Measurements from ENCODE around the gene FAH. TPM values are rescaled to one million over a fixed set of nuclear protein-coding genes. Genes with fewer than 3 reads are reported as not detected.
"Not testable (repeated sequence)": the region's sequence is repeated elsewhere in the genome, so short reads cannot be mapped to it uniquely, and the experiment has no call there.

FAH gene
- total and polyA plus RNA-seq, 2 donors = 8.1 to 21.9 TPM

DNA sequence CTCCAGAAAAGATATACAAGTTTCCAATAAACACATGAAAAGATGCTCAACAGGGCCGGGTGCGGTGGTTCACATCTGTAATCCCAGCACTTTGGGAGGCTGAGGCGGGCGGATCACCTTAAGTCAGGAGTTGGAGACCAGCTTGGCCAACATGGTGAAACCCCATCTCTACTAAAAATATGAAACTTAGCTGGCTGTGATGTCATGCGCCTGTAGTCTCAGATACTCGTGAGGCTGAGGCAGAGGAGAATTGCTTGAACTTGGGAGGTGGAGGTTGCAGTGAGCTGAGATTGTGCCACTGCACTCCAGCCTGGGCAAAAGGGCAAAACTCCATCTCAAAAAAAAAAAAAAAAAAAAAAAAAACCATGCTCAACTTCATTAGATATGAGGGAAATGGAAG is 25.5 kb upstream of the FAH start:
- not testable (repeated sequence) for DNase-seq (ENCODE audit: extremely low spot score); H3K27ac ChIP-seq (ENCODE audit: low read depth); H3K4me3 ChIP-seq (ENCODE audit: low read depth, low read length); H3K36me3 ChIP-seq (ENCODE audit: insufficient read depth); H3K4me1 ChIP-seq (ENCODE audit: insufficient read depth)
- 95% methylated on average over 6 of the region's 6 CpGs for WGBS

DNA sequence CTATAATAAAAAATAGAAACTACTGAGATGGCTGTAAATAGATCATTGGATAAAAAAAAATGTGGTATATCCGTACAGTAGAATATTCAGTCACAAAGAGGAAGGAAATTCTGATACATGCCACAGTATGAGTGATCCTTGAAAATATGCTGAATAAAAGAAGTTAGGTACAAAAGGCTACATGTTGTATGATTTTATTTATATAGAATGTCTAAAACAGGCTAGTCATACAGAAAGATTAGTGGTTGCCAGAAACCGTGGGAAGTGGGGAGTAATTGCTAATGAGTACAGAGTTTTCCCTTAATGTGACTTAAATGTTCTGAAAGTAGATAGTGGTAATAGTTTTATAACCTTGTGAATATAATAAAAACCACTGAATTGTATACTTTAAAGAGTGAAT is 24.9 kb upstream of the FAH start:
- DNase-seq (ENCODE audit: extremely low spot score) = no peak
- WGBS = 74% methylated on average over 2 of the region's 2 CpGs
- H3K27ac ChIP-seq (ENCODE audit: low read depth) = no peak overlapping the region
- no peaks in the 10 kb centered on the region for H3K4me1 ChIP-seq (ENCODE audit: insufficient read depth)
- peaks cover 4% of the 10 kb centered on the region for H3K36me3 ChIP-seq (ENCODE audit: insufficient read depth)
- H3K4me3 ChIP-seq (ENCODE audit: low read depth, low read length) = no peak overlapping the region

DNA sequence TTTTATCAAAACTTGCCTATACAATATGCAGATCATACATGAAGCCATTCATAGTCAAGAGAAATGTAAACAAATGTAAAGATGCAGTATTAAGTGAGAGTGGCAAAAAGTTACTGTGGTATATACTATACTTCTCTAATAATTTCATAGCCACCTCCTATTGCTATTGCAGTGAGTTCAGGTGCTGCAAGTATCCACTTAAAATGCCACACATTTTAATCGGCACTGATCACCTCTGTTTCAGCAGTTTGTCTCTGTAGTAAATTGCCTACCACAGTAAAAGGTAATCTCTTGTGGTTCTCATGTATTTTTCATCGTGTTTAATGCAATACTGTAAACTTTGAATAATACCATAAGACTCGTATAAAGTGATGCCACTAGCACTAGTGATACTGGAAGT is 20.4 kb upstream of the FAH start:
- no peak overlapping the region for H3K4me3 ChIP-seq (ENCODE audit: low read depth, low read length)
- WGBS = 91% methylated on average over 3 of the region's 3 CpGs
- no peaks in the 10 kb centered on the region for H3K4me1 ChIP-seq (ENCODE audit: insufficient read depth)
- H3K36me3 ChIP-seq (ENCODE audit: insufficient read depth) = peaks cover 4% of the 10 kb centered on the region
- H3K27ac ChIP-seq (ENCODE audit: low read depth) = no peak overlapping the region
- DNase-seq (ENCODE audit: extremely low spot score) = no peak

DNA sequence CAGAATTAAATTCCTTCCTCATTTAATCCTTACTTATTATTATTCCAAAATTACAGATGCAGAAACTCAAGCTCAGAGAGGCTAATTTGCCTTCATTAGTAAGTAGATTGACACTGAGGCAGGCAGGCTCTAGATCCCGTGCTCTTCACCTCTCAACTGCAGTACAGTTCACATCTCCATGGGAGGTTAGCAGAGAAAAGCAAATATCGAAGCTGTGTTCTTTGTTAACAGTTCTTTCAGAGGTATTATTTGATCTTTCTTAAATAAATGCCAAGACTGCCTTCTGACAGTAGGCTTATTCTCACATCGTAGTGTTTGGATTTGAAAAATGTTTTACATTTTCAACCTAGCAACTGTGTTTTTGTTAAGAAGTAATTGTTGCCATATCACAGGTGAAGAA is 15.9 kb upstream of the FAH start:
- H3K4me1 ChIP-seq (ENCODE audit: insufficient read depth) = no peaks in the 10 kb centered on the region
- WGBS = 85% methylated on average over 3 of the region's 3 CpGs

DNA sequence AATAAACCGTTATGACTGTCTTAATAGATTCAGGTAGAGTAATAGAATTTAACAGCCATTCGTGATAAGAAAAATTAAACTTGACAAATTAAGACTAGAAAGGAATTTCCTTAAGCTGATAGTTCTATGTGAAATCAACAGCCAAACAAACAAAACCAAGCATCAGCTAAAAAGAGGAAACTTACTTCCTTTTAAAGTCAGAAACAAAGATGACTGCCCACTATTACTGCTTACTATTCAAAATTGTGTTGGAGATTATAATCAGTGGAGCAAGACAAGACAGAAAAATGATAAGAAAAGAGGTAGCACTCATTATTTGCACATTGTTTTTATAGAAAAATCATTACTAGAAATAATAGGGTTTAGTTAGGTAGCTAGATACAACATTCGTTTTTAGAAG is 13.8 kb upstream of the FAH start:
- Histone ChIP-seq H3K27ac (ENCODE audit: low read depth) (no peak overlapping the region), H3K4me1 (ENCODE audit: insufficient read depth) (no peaks in the 10 kb centered on the region), H3K4me3 (ENCODE audit: low read depth, low read length) (no peak overlapping the region), H3K36me3 (ENCODE audit: insufficient read depth) (no peaks in the 10 kb centered on the region)
- 89% methylated on average over 3 of the region's 3 CpGs for WGBS
- no peak for DNase-seq (ENCODE audit: extremely low spot score)

More for the DNA sequence above, 15.9 kb upstream of the FAH start:
- no peak overlapping the region for H3K27ac ChIP-seq (ENCODE audit: low read depth)
- DNase-seq (ENCODE audit: extremely low spot score) = no peak
- no peak overlapping the region for H3K4me3 ChIP-seq (ENCODE audit: low read depth, low read length)
- H3K36me3 ChIP-seq (ENCODE audit: insufficient read depth) = peaks cover under 1% of the 10 kb centered on the region

DNA sequence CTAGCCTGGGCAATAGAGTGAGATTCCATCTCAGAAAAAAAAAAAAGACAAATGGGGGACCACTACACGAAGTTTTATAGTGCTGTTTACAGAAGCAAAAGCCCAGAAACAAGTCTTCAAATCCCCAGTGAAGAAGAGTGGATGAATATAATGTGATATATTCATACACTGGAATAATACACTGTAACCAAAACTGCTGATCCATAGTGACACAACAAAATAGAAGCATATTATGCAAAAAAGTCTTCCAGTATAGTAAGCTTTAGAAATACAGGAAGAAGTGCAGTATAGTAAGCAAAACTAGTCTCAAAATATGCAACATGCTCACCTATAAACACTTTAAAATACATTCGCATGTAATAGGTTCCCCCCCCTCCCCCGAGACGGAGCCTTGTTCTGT is 11.9 kb upstream of the FAH start:
- no peaks in the 10 kb centered on the region for H3K36me3 ChIP-seq (ENCODE audit: insufficient read depth)
- no peak for DNase-seq (ENCODE audit: extremely low spot score)
- H3K4me1 ChIP-seq (ENCODE audit: insufficient read depth) = no peaks in the 10 kb centered on the region
- H3K27ac ChIP-seq (ENCODE audit: low read depth) = no peak overlapping the region
- H3K4me3 ChIP-seq (ENCODE audit: low read depth, low read length) = no peak overlapping the region
- WGBS = 82% methylated on average over 4 of the region's 4 CpGs

DNA sequence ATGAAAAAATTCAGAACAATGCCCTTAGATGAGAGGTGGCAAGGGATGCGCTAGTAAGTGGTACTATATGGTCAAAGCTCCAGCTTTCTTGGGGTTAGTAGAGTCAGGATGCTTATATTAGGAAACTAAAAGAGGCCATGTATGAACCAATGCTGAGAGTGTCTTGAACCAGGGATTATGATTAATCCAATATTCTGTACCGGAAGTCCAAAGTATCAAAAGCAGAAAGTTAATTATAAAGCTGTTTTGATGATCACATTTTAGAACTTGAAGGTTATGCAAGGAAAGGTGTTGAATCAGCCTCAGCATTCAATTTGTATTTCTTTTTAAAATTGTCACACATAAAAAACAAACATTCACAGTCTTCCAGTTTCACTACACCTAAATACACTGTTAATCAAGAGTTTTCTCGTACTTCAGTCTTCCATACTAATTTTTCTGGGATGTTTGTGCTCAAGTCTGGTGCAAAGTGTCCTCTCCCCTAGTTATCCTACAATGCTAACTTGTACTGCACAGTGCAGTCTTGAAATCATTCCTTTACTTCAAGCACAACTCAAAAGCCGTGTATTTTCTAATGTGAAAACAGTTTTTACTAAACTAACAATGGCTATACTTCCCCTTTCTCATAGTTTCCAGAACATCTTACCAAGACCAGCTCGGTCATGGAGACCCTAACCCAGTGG is 10.7 kb upstream of the FAH start:
- DNase-seq (ENCODE audit: extremely low spot score) = no peak
- no peak overlapping the region for H3K27ac ChIP-seq (ENCODE audit: low read depth)
- no peak overlapping the region for H3K4me3 ChIP-seq (ENCODE audit: low read depth, low read length)
- no peaks in the 10 kb centered on the region for H3K36me3 ChIP-seq (ENCODE audit: insufficient read depth)
- H3K4me1 ChIP-seq (ENCODE audit: insufficient read depth) = no peaks in the 10 kb centered on the region
- WGBS = 88% methylated on average over 5 of the region's 5 CpGs

DNA sequence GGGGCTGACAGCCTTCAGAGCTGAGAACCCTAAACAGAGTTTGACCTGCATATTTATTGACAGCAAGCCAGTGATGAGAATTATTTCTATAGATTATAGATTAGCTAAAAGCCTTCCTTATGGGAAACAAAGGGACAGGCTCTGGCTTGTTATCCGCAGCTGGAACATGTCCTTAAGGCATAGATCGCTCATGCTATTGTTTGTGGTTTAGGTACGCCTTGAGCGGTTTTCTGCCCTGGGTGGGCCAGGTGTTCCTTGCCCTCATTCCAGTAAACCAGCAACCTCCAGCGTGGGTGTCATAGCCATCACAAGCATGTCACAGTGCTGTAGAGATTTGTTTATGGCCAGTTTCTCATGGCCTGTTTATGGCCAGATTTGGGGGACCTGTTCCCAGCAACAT is 10.2 kb upstream of the FAH start:
- no peak for DNase-seq (ENCODE audit: extremely low spot score)
- no peak overlapping the region for H3K27ac ChIP-seq (ENCODE audit: low read depth)
- H3K4me3 ChIP-seq (ENCODE audit: low read depth, low read length) = no peak overlapping the region
- no peaks in the 10 kb centered on the region for H3K36me3 ChIP-seq (ENCODE audit: insufficient read depth)
- 81% methylated on average over 5 of the region's 5 CpGs for WGBS
- no peaks in the 10 kb centered on the region for H3K4me1 ChIP-seq (ENCODE audit: insufficient read depth)

DNA sequence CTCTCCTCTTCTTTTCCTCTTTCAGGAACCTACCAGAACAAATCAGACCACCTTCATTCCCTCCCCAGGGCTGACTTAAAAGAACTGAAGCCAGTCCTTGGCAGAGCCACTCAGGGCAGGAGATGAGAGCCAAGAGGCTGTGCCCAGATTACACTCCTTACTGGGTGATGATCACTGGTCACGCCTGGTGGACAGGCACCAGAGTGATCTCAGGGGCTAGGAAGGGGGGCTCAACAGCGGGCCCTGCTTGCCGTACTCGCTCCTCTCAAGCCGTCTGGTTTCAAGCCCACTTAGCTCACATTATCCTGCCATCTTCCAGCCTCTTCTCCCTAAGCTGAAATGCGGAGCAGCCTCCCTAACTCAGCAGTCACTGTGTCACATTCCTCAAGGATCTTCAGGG is 1.7 kb upstream of the FAH start:
- 58% methylated on average over 6 of the region's 6 CpGs for WGBS
- no peaks in the 10 kb centered on the region for H3K36me3 ChIP-seq (ENCODE audit: insufficient read depth)
- no peaks in the 10 kb centered on the region for H3K4me1 ChIP-seq (ENCODE audit: insufficient read depth)
- H3K27ac ChIP-seq (ENCODE audit: low read depth) = no peak overlapping the region
- DNase-seq (ENCODE audit: extremely low spot score) = no peak
- no peak overlapping the region for H3K4me3 ChIP-seq (ENCODE audit: low read depth, low read length)

DNA sequence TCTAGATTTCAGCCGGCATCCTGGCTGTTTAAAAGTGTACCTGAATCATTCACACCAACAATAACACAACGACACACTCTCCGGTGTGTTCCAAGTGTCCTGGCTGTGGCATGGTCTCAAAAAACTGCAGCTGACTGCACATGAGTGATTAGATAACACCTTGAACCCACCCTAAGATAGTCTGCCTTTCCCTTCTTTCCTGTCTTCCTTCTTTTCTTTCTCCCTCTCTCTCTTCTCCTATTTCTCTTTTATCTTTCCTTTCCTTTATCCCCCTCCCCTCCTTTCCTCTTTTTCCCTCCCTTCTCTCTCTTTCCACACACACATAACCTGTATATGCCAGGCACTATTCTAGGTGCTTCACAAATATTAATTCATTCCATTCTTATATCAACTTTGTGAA is 1.2 kb upstream of the FAH start:
- 63% methylated on average over 3 of the region's 3 CpGs for WGBS
- H3K27ac ChIP-seq (ENCODE audit: low read depth) = no peak overlapping the region
- H3K4me1 ChIP-seq (ENCODE audit: insufficient read depth) = no peaks in the 10 kb centered on the region
- H3K4me3 ChIP-seq (ENCODE audit: low read depth, low read length) = no peak overlapping the region
- H3K36me3 ChIP-seq (ENCODE audit: insufficient read depth) = no peaks in the 10 kb centered on the region
- DNase-seq (ENCODE audit: extremely low spot score) = no peak

DNA sequence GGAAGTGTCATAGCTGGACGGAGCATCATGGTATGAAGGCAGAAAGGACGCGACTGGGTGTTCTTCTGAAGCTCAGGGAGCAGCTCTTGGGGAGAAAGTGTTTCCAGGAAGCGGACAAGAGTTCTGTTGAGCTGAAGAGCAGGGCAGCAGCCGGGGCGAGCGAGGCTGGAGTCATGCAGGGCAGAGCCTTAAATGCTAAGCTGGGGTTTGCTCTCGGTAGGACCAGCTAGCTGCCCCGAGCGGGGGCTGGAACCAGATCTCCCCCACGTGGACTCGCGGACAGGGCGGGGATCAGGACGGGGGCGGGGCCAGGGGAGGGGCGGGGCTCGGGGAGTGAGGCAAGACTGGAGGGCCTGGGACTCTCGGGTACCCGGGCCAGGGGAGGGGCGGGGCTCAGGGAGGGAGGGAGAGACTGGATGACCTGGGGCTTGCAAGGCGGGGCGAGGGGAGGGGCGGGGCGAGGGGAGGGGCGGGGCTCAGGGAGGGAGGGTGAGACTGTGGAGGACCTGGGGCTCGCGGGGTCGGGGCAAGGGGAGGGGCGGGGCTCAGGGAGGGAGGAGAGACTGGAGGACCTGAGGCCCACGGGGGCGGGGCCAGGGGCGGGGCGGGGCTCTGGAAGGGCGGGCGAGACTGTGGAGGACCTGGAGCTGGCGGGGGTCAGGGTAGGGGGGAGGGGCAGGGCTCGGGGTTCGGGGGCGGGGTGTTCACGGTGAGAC is 461 bp upstream of the FAH start:
- DNase-seq (ENCODE audit: extremely low spot score) = peak; percentile 62
- no peaks in the 10 kb centered on the region for H3K4me1 ChIP-seq (ENCODE audit: insufficient read depth)
- whole genome bisulfite sequencing = 3% methylated on average over 39 of the region's 41 CpGs
- peak overlapping the region; percentile 40 for H3K27ac ChIP-seq (ENCODE audit: low read depth)
- no peaks in the 10 kb centered on the region for H3K36me3 ChIP-seq (ENCODE audit: insufficient read depth)
- H3K4me3 ChIP-seq (ENCODE audit: low read depth, low read length) = peak overlapping the region; percentile 46

DNA sequence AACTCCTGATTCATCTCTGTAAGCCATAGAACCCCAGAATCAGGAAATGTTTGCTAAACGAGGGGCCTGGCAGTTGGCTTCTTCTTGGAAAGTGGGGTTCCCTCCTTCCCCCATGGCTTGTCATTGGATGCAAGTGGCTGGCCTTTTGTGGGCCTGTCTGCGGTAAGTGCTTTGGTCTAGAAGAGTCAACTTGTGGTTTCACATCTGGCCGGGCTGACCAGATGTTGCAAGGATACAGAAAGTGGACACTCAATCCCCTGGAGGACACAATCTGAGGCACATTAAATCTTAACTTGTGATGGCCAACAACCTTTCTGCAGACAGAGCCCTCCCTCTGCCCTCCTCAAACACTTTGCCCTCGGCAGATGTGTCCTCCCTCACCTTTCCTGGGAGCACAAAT is 1.1 kb downstream of the FAH start:
- Histone ChIP-seq H3K4me3 (ENCODE audit: low read depth, low read length) (no peak overlapping the region), H3K36me3 (ENCODE audit: insufficient read depth) (no peaks in the 10 kb centered on the region), H3K27ac (ENCODE audit: low read depth) (no peak overlapping the region), H3K4me1 (ENCODE audit: insufficient read depth) (no peaks in the 10 kb centered on the region)
- no peak for DNase-seq (ENCODE audit: extremely low spot score)
- 81% methylated on average over 4 of the region's 4 CpGs for WGBS

DNA sequence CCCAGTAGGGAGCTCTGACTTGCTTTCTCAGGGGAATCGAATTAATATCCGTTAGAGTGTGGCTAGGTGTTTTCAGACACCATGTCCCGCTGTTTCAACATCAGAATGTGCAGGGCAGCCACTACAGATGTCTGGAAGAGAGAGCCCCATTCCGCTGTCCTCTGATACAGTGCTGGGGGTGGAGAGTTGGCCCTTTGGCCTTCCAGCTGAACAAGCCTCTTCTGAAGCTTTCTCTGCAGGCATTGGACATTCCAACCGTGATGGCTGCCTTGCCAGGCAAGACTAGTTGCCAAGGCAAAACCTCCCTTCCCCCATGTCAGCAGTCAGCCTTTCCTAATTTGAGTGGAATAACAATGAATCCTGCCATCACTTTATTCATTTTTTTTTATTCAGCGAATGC is 1.5 kb downstream of the FAH start:
- Histone ChIP-seq H3K36me3 (ENCODE audit: insufficient read depth) (no peaks in the 10 kb centered on the region), H3K4me1 (ENCODE audit: insufficient read depth) (no peaks in the 10 kb centered on the region), H3K4me3 (ENCODE audit: low read depth, low read length) (no peak overlapping the region), H3K27ac (ENCODE audit: low read depth) (no peak overlapping the region)
- 90% methylated on average over 6 of the region's 6 CpGs for WGBS
- no peak for DNase-seq (ENCODE audit: extremely low spot score)

DNA sequence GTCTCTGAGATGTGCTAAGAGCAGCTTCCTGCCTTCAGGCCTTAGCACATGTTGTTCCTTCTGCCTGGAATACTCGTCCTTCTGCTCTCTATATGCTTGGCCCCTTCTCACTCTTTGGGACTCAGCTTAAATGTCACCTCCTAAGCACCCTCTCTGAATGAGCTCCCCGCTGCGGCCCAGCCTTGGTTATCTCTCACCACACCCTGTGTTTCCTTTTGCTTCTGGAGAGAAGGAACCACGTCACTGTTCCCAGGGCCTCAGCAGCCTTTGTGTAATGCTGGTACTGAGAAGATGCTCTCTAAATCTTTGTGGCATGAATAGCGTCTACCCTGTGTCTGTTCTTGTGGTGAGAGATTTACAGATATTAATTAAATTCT is 2.2 kb downstream of the FAH start:
- 90% methylated on average over 5 of the region's 5 CpGs for WGBS

More for the DNA sequence above, 2.2 kb downstream of the FAH start:
- H3K36me3 ChIP-seq (ENCODE audit: insufficient read depth) = no peaks in the 10 kb centered on the region
- no peaks in the 10 kb centered on the region for H3K4me1 ChIP-seq (ENCODE audit: insufficient read depth)
- no peak for DNase-seq (ENCODE audit: extremely low spot score)
- H3K27ac ChIP-seq (ENCODE audit: low read depth) = no peak overlapping the region
- H3K4me3 ChIP-seq (ENCODE audit: low read depth, low read length) = no peak overlapping the region
